Caco-2 (cell line): Measurements from ENCODE around the gene KIF5B. TPM values are rescaled to one million over a fixed set of nuclear protein-coding genes. Genes with fewer than 3 reads are reported as not detected.

Experiments used
- BruUV-seq: library from RNA; stranded (reverse); fragments of 400-500 nt; replicated peaks from 2 replicates; lab custom pipeline; 2021; lab: Mats Ljungman, UMichigan
- CTCF ChIA-PET: fragments of 300-600 bp; sonication (Branson Sonifier 250); formaldehyde crosslinking; loops from one replicate; lab custom pipeline; 2022; ENCODE audit warnings: antibody characterized with exemption; lab: Charles Lee
- POLR2A ChIA-PET: fragments of 300-600 bp; sonication (Branson Sonifier 250); formaldehyde crosslinking; loops from one replicate; lab custom pipeline; 2022; ENCODE audit warnings: antibody characterized with exemption; lab: Charles Lee
- DNase-seq, 2 experiments: peaks; one replicate each; pipeline versions ENCODE4 v3.0.0 to v3.0.0-alpha.2; 2020 to 2022
- H3K27me3 ChIP-seq: replicated peaks from 2 replicates; pipeline ENCODE4 v1.6.0; 2011; ENCODE audit warnings: low read length; ENCODE audit not compliant: control insufficient read depth, insufficient read depth
- H3K36me3 ChIP-seq: 2 replicates; pipeline ENCODE4 v1.5.1; 2011; ENCODE audit warnings: low read length; ENCODE audit not compliant: control insufficient read depth, insufficient read depth
- H3K4me1 ChIP-seq: fragments of 250-450 bp; sonication (Bioruptor Pico); 2 replicates; pipeline ENCODE4 v1.5.1; 2020; ENCODE audit warnings: mild to moderate bottlenecking
- H3K4me3 ChIP-seq: 2 replicates; pipeline ENCODE4 v1.5.1; 2011; ENCODE audit warnings: low read depth, mild to moderate bottlenecking, control low read depth, low read length
- H3K9me3 ChIP-seq: fragments of 250-450 bp; sonication (Bioruptor Pico); 2 replicates; pipeline ENCODE4 v1.5.1; 2020; ENCODE audit warnings: mild to moderate bottlenecking, moderate library complexity
- H3K27ac Mint-ChIP-seq: one replicate; pipeline ENCODE4 v1.8.0; 2022; ENCODE audit warnings: mixed read lengths; ENCODE audit not compliant: unreplicated experiment
- H3K27me3 Mint-ChIP-seq: one replicate; pipeline ENCODE4 v1.8.0; 2022; ENCODE audit warnings: mixed read lengths; ENCODE audit not compliant: insufficient read depth, unreplicated experiment
- H3K36me3 Mint-ChIP-seq: one replicate; pipeline ENCODE4 v1.8.0; 2022; ENCODE audit warnings: mild to moderate bottlenecking, mixed read lengths; ENCODE audit not compliant: insufficient read depth, unreplicated experiment
- H3K4me1 Mint-ChIP-seq: one replicate; pipeline ENCODE4 v1.8.0; 2022; ENCODE audit warnings: low read depth, mixed read lengths; ENCODE audit not compliant: unreplicated experiment
- H3K4me3 Mint-ChIP-seq: one replicate; pipeline ENCODE4 v1.8.0; 2022; ENCODE audit warnings: mild to moderate bottlenecking, moderate library complexity, mixed read lengths; ENCODE audit not compliant: unreplicated experiment
- H3K9me3 Mint-ChIP-seq: one replicate; pipeline ENCODE4 v1.8.0; 2022; ENCODE audit warnings: mixed read lengths; ENCODE audit not compliant: unreplicated experiment
- CTCF ChIP-seq, 2 experiments: fragments of 200-600 bp in 1 of 2; IDR thresholded peaks; 1 replicate in 1 of 2; 2 replicates in 1 of 2; pipeline versions ENCODE4 v1.5.1 to v1.8.0; 2011 to 2022; ENCODE audit warnings: antibody characterized with exemption in 1 of 2, control low read depth in 1 of 2, inconsistent platforms in 1 of 2, low read depth in 1 of 2, low read length in 1 of 2, mild to moderate bottlenecking in 1 of 2, moderate library complexity in 1 of 2; ENCODE audit not compliant: insufficient read depth in 1 of 2, severe bottlenecking in 1 of 2, unreplicated experiment in 1 of 2
- intact Hi-C: fragments of 100-400 bp; cut with micrococcal nuclease; formaldehyde crosslinking; loops from one replicate; pipeline ENCODE4 v1.10.0; 2022; ENCODE audit not compliant: unreplicated experiment
- total RNA-seq: library from RNA; stranded (reverse); gene quantifications from 2 replicates; pipeline ENCODE4 v1.2.3, GENCODE V29; 2022

The KIF5B gene
- total RNA-seq, 1 experiment from 2014 or later: 183 TPM

DNA sequence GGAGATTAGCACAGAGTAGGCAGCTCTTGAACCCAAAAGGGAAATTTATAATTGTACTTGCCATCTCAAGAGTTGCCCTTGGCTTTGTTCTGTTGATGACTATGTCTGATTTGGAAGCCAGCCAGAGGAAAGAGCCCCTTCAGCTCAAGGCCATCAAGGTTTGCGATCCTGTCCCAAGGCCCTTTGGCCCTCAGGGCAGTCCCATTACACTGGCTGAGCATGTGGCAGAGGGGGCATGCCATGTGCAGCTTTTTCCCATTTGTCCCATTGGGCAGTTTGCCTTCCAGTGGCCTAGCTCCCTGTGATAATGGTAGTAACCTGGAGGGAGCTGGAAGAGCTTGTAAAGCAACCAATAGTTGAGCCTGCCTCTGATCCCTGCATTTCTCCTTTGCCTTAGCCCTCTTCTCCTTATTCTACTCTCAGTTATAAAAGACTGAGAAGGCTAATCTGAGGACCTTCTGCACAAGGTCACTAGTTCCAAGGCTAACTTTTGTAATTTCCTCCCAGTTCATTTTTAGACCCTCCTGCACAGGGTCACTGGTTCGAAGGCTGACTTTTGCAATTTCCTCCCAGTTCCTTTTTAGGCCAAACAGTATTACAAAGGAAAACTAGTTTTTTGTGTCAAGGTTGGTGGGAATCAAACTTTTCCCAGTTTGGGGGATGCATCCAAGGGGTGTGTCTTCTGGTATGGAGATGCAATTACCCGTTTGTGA is 96.6 kb downstream of the KIF5B start:
- BruUV-seq: no TSS peak
- H3K9me3 ChIP-seq: peaks cover 16% of the 10 kb centered on the region; the same call in 1 of the 2 replicates
- DNase-seq: no peak
- H3K36me3 ChIP-seq: no peaks in the 10 kb centered on the region
- TF ChIP-seq CTCF (IDR thresholded peaks at IDR 0.05; ENCODE audit: insufficient read depth in 1 of 2, low read depth in 1 of 2, low read length in 1 of 2, severe bottlenecking in 1 of 2, unreplicated experiment in 1 of 2): no peak
- peaks cover 41% of the 10 kb centered on the region for H3K4me1 ChIP-seq
- peaks cover 27% of the 10 kb centered on the region for H3K9me3 Mint-ChIP-seq
- H3K27ac Mint-ChIP-seq: no peak overlapping the region
- peaks cover 38% of the 10 kb centered on the region for H3K4me1 Mint-ChIP-seq
- H3K27me3 Mint-ChIP-seq: no peaks in the 10 kb centered on the region
- H3K36me3 Mint-ChIP-seq: peaks cover 8% of the 10 kb centered on the region
- ChIA-PET CTCF (no interaction called here), POLR2A (no interaction called here)
- no peak overlapping the region for H3K4me3 ChIP-seq
- H3K4me3 Mint-ChIP-seq: no peak overlapping the region
- H3K27me3 ChIP-seq: no peaks in the 10 kb centered on the region
- intact Hi-C loops: loop anchor here (5.0 kb wide), 1 partner anchor 228 kb away; no protein-coding TSS in a partner anchor

Other genes with a start within 250 kb of the KIF5B start
- gene ARHGAP12, start 127.6 kb downstream of the KIF5B start, total RNA-seq: 62.3 and 63.1 TPM in 2 replicates